ENCODE measurements around the gene THSD4. TPM values are rescaled to one million over a fixed set of nuclear protein-coding genes. Genes with fewer than 3 reads are reported as not detected.
A peak's percentile ranks its signal among the peaks of the same experiment; 100 is the strongest.

The THSD4 gene
- total RNA-seq, 4 donors from 2014 or later: 39.4 to 232 (median 127) TPM

DNA sequence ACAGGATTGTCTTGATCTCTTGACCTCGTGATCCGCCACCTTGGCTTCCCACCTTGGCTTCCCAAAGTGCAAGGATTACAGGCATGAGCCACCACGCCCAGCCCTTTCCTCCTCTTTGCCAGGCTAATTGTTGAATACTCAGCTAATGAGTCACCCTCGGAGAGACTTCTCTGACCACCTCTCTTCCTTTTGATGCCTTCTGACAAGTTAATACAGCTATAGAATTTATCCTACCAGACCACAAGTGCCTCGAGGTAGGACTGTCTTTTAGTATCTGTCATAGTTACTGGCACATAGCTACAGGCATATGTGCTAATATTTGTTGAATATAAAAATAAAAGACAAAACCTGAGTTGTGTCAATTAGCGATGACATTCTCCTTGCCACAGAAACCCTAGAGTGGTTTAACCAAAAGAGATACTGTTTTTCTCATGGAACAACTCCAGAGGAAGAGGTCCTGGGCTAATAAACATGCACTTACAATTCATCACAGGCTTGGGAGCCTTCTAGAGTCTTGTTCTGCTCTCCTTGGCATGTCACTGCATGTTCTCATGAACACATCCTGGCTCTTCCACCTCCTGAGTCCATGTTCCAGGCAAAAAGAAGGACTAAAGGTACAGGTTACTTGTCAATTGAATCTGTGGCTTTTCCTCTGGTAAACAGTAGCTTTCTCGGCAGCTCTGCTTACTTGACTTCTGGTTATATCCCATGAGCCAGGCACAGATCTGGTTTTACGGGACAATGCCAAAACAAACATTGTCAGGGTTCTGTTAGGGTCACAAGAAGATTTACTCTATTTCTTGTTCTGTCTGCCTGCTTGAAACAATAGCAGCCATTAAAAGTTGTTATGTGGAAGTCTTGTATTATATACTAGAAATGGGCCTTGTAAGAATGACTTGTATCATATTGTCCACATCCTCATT is 332.3 kb downstream of the THSD4 start:
- no peak for TF ChIP-seq POLR2A (IDR thresholded peaks at IDR 0.05)
- TF ChIP-seq, protein P1, sequence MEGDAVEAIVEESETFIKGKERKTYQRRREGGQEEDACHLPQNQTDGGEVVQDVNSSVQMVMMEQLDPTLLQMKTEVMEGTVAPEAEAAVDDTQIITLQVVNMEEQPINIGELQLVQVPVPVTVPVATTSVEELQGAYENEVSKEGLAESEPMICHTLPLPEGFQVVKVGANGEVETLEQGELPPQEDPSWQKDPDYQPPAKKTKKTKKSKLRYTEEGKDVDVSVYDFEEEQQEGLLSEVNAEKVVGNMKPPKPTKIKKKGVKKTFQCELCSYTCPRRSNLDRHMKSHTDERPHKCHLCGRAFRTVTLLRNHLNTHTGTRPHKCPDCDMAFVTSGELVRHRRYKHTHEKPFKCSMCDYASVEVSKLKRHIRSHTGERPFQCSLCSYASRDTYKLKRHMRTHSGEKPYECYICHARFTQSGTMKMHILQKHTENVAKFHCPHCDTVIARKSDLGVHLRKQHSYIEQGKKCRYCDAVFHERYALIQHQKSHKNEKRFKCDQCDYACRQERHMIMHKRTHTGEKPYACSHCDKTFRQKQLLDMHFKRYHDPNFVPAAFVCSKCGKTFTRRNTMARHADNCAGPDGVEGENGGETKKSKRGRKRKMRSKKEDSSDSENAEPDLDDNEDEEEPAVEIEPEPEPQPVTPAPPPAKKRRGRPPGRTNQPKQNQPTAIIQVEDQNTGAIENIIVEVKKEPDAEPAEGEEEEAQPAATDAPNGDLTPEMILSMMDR (IDR thresholded peaks at IDR 0.05): no peak
- Histone ChIP-seq H3K27me3 (no peaks in the 10 kb centered on the region), H3K36me3 (no peaks in the 10 kb centered on the region), H3K4me3 (no peak overlapping the region), H3K9me3 (no peaks in the 10 kb centered on the region), H3K4me1 (peaks cover 27 to 95% (median 66%) of the 10 kb centered on the region in 3 donors), H3K27ac (peak overlapping the region; percentile 46 to 83 (median 74))
- WGBS, 2 donors: 31 to 44% methylated on average over 7 to 8 of the region's 8 CpGs
- no peak for DNase-seq
- intact Hi-C loops (cut with DNase I): no loop called here

DNA sequence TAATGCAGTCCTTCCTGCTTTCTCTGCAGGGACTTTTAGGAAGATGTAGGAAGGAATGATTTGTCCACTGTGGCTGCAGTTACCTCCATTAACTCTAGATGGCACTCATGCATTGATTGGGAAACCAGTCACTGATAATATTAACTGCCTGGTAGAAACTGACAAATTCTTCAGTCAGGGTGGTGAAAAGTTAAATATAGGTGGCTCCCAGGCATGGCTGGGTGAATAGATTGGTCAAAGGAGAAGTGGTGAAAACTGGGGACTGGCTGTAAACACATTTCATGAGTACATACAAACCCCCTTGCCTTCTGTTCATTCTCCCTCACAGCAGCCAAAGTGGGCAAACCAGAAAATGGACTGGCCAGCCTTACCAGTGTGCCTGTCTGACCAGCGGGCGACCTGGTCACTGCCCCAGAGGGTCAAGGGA is 333.4 kb downstream of the THSD4 start:
- peak overlapping the region; percentile 61 to 83 (median 72) for H3K27ac ChIP-seq
- no peaks in the 10 kb centered on the region for H3K27me3 ChIP-seq
- WGBS, 2 donors: 64 to 83% methylated on average over 2 of the region's 2 CpGs
- TF ChIP-seq POLR2A (IDR thresholded peaks at IDR 0.05): no peak
- TF ChIP-seq, protein P1 (IDR thresholded peaks at IDR 0.05): peak; percentile 65 to 95 (median 90)
- H3K9me3 ChIP-seq: no peaks in the 10 kb centered on the region
- peaks cover 27 to 84% (median 59%) of the 10 kb centered on the region in 3 donors for H3K4me1 ChIP-seq
- DNase-seq: no peak
- intact Hi-C loops (cut with DNase I): no loop called here
- no peaks in the 10 kb centered on the region for H3K36me3 ChIP-seq
- no peak overlapping the region for H3K4me3 ChIP-seq

DNA sequence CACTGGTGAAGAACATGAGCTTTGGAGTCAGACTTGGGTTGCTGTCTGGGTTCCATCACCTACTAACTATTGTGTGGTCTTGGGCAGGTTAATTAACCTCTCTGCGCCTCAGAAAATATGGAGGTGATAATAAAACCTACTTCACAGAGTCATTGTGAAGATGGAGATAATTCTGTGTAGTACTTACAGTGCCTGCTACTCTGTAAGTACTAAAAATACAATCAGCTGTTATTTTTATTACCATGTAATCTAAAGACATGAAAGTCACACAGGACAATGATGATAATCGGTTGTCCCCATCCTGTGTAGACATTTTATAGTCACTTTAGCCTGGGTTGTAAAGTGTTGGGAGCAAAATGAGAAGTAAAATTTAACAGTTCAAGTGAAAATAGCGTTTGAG is 334.1 kb downstream of the THSD4 start:
- Histone ChIP-seq H3K27me3 (no peaks in the 10 kb centered on the region), H3K9me3 (no peaks in the 10 kb centered on the region), H3K4me3 (no peak overlapping the region), H3K27ac (peak overlapping the region; percentile 61 to 83 (median 72)), H3K36me3 (no peaks in the 10 kb centered on the region), H3K4me1 (peaks cover 27 to 81% (median 55%) of the 10 kb centered on the region in 3 donors)
- 60 to 66% methylated on average over 3 of the region's 3 CpGs for WGBS, 2 donors
- TF ChIP-seq, protein P1 (IDR thresholded peaks at IDR 0.05): no peak
- TF ChIP-seq POLR2A (IDR thresholded peaks at IDR 0.05): no peak
- DNase-seq: no peak
- intact Hi-C loops (cut with DNase I): no loop called here

DNA sequence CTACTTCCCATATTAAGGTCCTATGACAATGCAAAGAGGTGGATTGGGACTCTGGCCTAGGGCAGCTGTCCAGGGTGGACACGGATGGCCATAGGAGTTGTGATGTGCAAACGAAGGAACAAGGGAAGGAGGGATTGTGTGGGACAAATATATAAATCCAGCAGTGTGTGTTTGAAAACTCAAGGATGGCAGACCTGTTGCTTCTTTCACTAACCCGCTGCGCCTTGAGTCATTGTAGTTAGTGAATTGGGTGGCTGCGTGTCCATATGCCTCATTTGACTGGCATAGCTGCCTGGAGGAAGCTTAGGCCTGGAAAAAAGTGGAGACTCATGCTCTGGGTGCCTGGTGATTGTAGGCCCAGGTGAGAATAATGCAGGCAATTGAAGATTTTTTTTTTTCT is 334.7 kb downstream of the THSD4 start:
- WGBS, 2 donors: 62 to 71% methylated on average over 5 of the region's 5 CpGs
- Histone ChIP-seq H3K9me3 (no peaks in the 10 kb centered on the region), H3K27me3 (no peaks in the 10 kb centered on the region), H3K27ac (peak overlapping the region; percentile 58 to 83 (median 64)), H3K36me3 (no peaks in the 10 kb centered on the region), H3K4me3 (no peak overlapping the region), H3K4me1 (peaks cover 27 to 81% (median 61%) of the 10 kb centered on the region in 3 donors)
- intact Hi-C loops (cut with DNase I): loop anchor here (10.0 kb wide), 1 partner anchor 55 kb away; no protein-coding TSS in a partner anchor
- no peak for DNase-seq
- no peak for TF ChIP-seq POLR2A (IDR thresholded peaks at IDR 0.05)
- TF ChIP-seq, protein P1 (IDR thresholded peaks at IDR 0.05): no peak

GRCh38 chr15:71451130-71451529 is 335.9 kb downstream of the THSD4 start:
- Histone ChIP-seq H3K4me1 (peaks cover 27 to 82% (median 60%) of the 10 kb centered on the region in 3 donors), H3K27ac (peak overlapping the region; percentile 45 to 83 (median 64)), H3K27me3 (no peaks in the 10 kb centered on the region), H3K36me3 (no peaks in the 10 kb centered on the region), H3K9me3 (no peaks in the 10 kb centered on the region), H3K4me3 (no peak overlapping the region)
- intact Hi-C loops (cut with DNase I): loop anchor here (10.0 kb wide), 1 partner anchor 54 kb away; no protein-coding TSS in a partner anchor
- no peak for TF ChIP-seq POLR2A (IDR thresholded peaks at IDR 0.05)
- TF ChIP-seq, protein P1 (IDR thresholded peaks at IDR 0.05): no peak
- WGBS, 2 donors: 51 to 57% methylated on average over 3 to 4 of the region's 4 CpGs
- no peak for DNase-seq
